ENCODE data around the gene TJP3.

TJP3 gene

DNA sequence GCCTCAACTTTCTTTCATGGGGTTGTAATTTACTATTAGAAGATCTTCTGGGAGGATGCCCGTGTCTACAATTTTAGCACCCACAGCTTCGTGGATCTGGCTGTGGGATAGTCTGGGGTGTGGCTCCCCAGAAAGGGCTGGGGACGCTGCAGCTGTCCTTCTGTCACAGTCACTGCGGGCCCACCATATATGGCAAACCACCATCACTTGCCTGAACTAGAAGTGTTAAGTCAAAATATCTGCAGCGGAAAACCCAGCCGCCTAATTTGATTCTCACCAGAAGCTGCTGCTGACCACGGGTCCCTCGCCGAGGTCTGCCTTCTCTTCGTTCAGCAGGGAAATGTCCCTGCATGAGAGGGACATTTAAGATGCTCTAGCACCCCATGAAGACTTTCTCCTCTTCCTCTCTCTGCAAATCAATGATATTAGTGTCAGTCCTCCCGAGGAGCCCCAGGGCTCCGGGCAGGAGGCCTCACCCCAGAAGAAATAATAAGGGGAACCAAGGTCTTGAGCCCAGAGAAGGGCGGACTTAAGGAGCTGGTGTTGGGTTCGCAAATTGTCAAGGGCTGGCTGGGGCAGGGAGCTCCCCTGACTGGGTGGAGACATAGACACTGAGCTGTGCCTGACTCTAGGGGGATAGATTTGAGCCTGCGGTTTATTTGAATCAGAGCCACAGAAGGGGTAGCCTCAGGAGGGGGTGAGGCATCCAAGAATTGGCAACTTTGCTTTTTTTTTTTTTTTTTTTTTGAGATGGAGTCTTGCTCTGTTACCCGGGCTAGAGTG is 81.0 kb downstream of the TJP3 start:
- no peaks in the 10 kb centered on the region for H3K4me1 ChIP-seq (ENCODE audit: insufficient read depth, poor library complexity, severe bottlenecking)
- H3K36me3 ChIP-seq (ENCODE audit: low read depth), result no peaks in the 10 kb centered on the region
- DNase-seq (ENCODE audit: low spot score) (no peak), ATAC-seq (ENCODE audit: low read depth) (no peak)
- H3K27ac ChIP-seq (ENCODE audit: poor library complexity, severe bottlenecking), result no peak overlapping the region
- TF ChIP-seq, protein P1, sequence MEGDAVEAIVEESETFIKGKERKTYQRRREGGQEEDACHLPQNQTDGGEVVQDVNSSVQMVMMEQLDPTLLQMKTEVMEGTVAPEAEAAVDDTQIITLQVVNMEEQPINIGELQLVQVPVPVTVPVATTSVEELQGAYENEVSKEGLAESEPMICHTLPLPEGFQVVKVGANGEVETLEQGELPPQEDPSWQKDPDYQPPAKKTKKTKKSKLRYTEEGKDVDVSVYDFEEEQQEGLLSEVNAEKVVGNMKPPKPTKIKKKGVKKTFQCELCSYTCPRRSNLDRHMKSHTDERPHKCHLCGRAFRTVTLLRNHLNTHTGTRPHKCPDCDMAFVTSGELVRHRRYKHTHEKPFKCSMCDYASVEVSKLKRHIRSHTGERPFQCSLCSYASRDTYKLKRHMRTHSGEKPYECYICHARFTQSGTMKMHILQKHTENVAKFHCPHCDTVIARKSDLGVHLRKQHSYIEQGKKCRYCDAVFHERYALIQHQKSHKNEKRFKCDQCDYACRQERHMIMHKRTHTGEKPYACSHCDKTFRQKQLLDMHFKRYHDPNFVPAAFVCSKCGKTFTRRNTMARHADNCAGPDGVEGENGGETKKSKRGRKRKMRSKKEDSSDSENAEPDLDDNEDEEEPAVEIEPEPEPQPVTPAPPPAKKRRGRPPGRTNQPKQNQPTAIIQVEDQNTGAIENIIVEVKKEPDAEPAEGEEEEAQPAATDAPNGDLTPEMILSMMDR (IDR thresholded peaks at IDR 0.05; ENCODE audit: poor library complexity, severe bottlenecking), result no peak
- H3K27me3 ChIP-seq (ENCODE audit: insufficient read depth, poor library complexity, severe bottlenecking), result peaks cover 10% of the 10 kb centered on the region
- no peaks in the 10 kb centered on the region for H3K9me3 ChIP-seq (ENCODE audit: severe bottlenecking)
- no peak overlapping the region for H3K4me3 ChIP-seq (ENCODE audit: severe bottlenecking)

DNA sequence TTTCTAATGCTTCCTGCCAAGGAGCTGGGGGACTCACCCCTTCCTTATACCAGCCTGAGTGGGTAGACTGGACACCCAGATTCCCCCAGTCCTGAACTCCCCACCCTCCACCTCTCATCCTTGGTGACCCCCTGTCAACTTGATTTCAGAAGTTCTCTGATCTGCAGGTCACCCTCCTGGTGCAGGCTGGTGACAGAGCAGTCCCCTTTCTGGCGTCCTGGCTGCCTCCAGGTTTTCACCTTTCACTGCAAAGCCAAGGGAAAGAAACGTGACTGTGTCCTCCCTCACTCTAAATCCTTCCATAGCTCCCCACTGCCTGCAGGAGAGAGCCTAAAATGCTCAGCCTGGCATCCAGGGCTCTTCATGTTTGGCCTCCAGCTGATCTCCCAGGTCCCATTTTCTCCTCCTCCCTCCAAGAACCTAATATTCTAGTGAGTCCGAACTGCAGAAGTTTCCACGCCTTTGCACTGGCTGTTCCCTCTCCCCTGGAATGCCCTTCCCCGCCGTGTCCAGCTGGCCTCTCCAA is 82.1 kb downstream of the TJP3 start:
- H3K4me3 ChIP-seq (ENCODE audit: severe bottlenecking), result no peak overlapping the region
- TF ChIP-seq, protein P1 (IDR thresholded peaks at IDR 0.05; ENCODE audit: poor library complexity, severe bottlenecking), result no peak
- H3K27ac ChIP-seq (ENCODE audit: poor library complexity, severe bottlenecking), result no peak overlapping the region
- peaks cover 9% of the 10 kb centered on the region for H3K27me3 ChIP-seq (ENCODE audit: insufficient read depth, poor library complexity, severe bottlenecking)
- no peaks in the 10 kb centered on the region for H3K4me1 ChIP-seq (ENCODE audit: insufficient read depth, poor library complexity, severe bottlenecking)
- H3K9me3 ChIP-seq (ENCODE audit: severe bottlenecking), result no peaks in the 10 kb centered on the region
- H3K36me3 ChIP-seq (ENCODE audit: low read depth), result no peaks in the 10 kb centered on the region
- DNase-seq (ENCODE audit: low spot score) (no peak), ATAC-seq (ENCODE audit: low read depth) (no peak)

DNA sequence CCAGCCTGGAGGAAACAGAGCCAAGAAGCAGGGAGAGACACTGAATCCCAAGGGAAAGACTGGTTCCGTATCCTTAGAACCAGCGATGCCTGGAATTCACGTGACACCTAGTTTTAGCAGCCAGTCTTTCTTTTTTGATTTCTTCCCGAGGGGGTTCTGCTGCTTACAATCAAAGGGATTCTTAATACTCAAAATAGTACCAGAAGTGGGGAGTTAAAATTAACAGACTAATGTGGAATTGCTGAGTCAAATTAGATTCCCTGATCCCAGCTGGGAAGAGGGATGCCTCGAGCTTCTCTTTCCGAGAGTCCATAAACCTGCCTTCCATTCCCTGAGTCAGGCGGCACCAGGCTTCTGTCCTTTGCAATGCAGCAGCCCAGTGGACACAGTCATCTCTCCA is 82.8 kb downstream of the TJP3 start:
- no peak overlapping the region for H3K4me3 ChIP-seq (ENCODE audit: severe bottlenecking)
- no peak overlapping the region for H3K27ac ChIP-seq (ENCODE audit: poor library complexity, severe bottlenecking)
- H3K9me3 ChIP-seq (ENCODE audit: severe bottlenecking), result no peaks in the 10 kb centered on the region
- H3K4me1 ChIP-seq (ENCODE audit: insufficient read depth, poor library complexity, severe bottlenecking), result no peaks in the 10 kb centered on the region
- no peak for ATAC-seq (ENCODE audit: low read depth)
- no peaks in the 10 kb centered on the region for H3K36me3 ChIP-seq (ENCODE audit: low read depth)
- TF ChIP-seq, protein P1 (IDR thresholded peaks at IDR 0.05; ENCODE audit: poor library complexity, severe bottlenecking), result no peak
- peaks cover 3% of the 10 kb centered on the region for H3K27me3 ChIP-seq (ENCODE audit: insufficient read depth, poor library complexity, severe bottlenecking)
- DNase-seq (ENCODE audit: low spot score), result no peak

DNA sequence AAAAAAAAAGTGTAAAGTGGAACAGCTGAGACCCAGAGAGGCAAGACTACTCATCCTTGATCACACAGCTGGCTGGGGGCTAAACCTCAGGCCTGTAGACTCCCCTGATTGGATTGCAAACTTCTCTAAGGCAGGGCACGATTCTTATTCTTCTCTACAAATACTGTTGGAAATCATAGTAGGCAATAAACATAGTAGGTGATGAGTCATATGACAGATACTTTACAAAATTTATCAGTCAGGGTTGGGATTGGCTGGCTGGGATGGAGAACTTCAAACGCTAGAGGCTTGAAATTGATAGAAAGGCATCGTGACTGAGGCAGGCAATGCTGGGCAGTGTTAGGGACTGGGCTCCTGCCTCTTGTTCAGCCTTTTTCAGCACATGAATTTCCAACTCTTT is 83.9 kb downstream of the TJP3 start:
- no peaks in the 10 kb centered on the region for H3K27me3 ChIP-seq (ENCODE audit: insufficient read depth, poor library complexity, severe bottlenecking)
- H3K27ac ChIP-seq (ENCODE audit: poor library complexity, severe bottlenecking), result no peak overlapping the region
- no peak overlapping the region for H3K4me3 ChIP-seq (ENCODE audit: severe bottlenecking)
- H3K4me1 ChIP-seq (ENCODE audit: insufficient read depth, poor library complexity, severe bottlenecking), result no peaks in the 10 kb centered on the region
- ATAC-seq (ENCODE audit: low read depth) (no peak), DNase-seq (ENCODE audit: low spot score) (no peak)
- no peaks in the 10 kb centered on the region for H3K9me3 ChIP-seq (ENCODE audit: severe bottlenecking)
- no peaks in the 10 kb centered on the region for H3K36me3 ChIP-seq (ENCODE audit: low read depth)
- TF ChIP-seq, protein P1 (IDR thresholded peaks at IDR 0.05; ENCODE audit: poor library complexity, severe bottlenecking), result no peak

DNA sequence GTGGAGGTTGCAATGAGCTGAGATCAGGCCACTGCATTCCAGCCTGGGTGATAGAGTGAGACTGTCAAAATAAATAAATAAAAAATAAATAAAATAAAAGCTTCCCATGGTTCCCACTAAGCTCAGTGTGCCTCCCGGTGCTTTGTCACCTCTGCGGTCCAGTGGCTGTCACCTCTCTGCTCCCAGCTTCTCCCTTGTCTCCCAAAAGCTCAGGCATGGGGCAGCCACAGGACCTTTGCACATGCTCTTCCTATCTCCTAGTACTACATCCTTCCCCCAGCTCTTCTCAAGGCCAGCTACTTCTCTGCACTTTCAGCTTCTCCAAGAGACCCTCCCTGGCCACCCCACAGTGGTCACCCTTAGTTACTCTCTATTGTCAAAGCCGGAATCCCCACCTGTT is 85.6 kb downstream of the TJP3 start:
- H3K36me3 ChIP-seq (ENCODE audit: low read depth), result no peaks in the 10 kb centered on the region
- no peaks in the 10 kb centered on the region for H3K4me1 ChIP-seq (ENCODE audit: insufficient read depth, poor library complexity, severe bottlenecking)
- ATAC-seq (ENCODE audit: low read depth) (no peak), DNase-seq (ENCODE audit: low spot score) (no peak)
- no peaks in the 10 kb centered on the region for H3K9me3 ChIP-seq (ENCODE audit: severe bottlenecking)
- H3K27ac ChIP-seq (ENCODE audit: poor library complexity, severe bottlenecking), result no peak overlapping the region
- no peak overlapping the region for H3K4me3 ChIP-seq (ENCODE audit: severe bottlenecking)
- H3K27me3 ChIP-seq (ENCODE audit: insufficient read depth, poor library complexity, severe bottlenecking), result no peaks in the 10 kb centered on the region
- TF ChIP-seq, protein P1 (IDR thresholded peaks at IDR 0.05; ENCODE audit: poor library complexity, severe bottlenecking), result no peak
